HG03175 (cell line): ENCODE data around the gene SIGLEC7.
"Not testable (repeated sequence)": the region's sequence is repeated elsewhere in the genome, so short reads cannot be mapped to it uniquely, and the experiment has no call there.

Source experiments
- ATAC-seq: cut with Tn5 transposase; IDR thresholded peaks from one replicate; pipeline ENCODE4 v1.9.1; 2021; ENCODE audit warnings: mild to moderate bottlenecking, moderate library complexity; ENCODE audit not compliant: unreplicated experiment

The SIGLEC7 gene

GRCh38 chr19:51137792-51138425, 4.2 kb upstream of the SIGLEC7 start:
- ATAC-seq: no peak

GRCh38 chr19:51138549-51138979, 3.5 kb upstream of the SIGLEC7 start:
- no peak for ATAC-seq

- no peak for ATAC-seq
These were observed 2.6 kb upstream of the SIGLEC7 start for GRCh38 chr19:51139299-51140014.

GRCh38 chr19:51140441-51140840, 1.7 kb upstream of the SIGLEC7 start:
- no peak for ATAC-seq

- no peak for ATAC-seq
These were observed 920 bp upstream of the SIGLEC7 start for GRCh38 chr19:51141181-51141580.

- ATAC-seq: not testable (repeated sequence)
These were observed 841 bp downstream of the SIGLEC7 start for GRCh38 chr19:51142809-51143475.

- no peak for ATAC-seq
These were observed 1.4 kb downstream of the SIGLEC7 start for GRCh38 chr19:51143486-51143885.

- no peak for ATAC-seq
These were observed 2.5 kb downstream of the SIGLEC7 start for GRCh38 chr19:51144482-51145045.

- ATAC-seq: no peak
These were observed 3.9 kb downstream of the SIGLEC7 start for GRCh38 chr19:51145916-51146493.

GRCh38 chr19:51146751-51147150, 4.7 kb downstream of the SIGLEC7 start:
- no peak for ATAC-seq

- ATAC-seq: no peak
These were observed 5.6 kb downstream of the SIGLEC7 start for GRCh38 chr19:51147663-51148062.

- no peak for ATAC-seq
These were observed 6.5 kb downstream of the SIGLEC7 start for GRCh38 chr19:51148580-51148979.

- ATAC-seq: no peak
These were observed 8.5 kb downstream of the SIGLEC7 start for GRCh38 chr19:51150627-51151026.

GRCh38 chr19:51156710-51157109, 14.6 kb downstream of the SIGLEC7 start:
- no peak for ATAC-seq

GRCh38 chr19:51157265-51157664, 15.2 kb downstream of the SIGLEC7 start:
- no peak for ATAC-seq

GRCh38 chr19:51158474-51159129, 16.5 kb downstream of the SIGLEC7 start:
- ATAC-seq: no peak

GRCh38 chr19:51159656-51160055, 17.6 kb downstream of the SIGLEC7 start:
- no peak for ATAC-seq

GRCh38 chr19:51161266-51161665, 19.2 kb downstream of the SIGLEC7 start:
- ATAC-seq: no peak

- ATAC-seq: no peak
These were observed 19.9 kb downstream of the SIGLEC7 start for GRCh38 chr19:51161867-51162496.

GRCh38 chr19:51163257-51163656, 21.2 kb downstream of the SIGLEC7 start:
- no peak for ATAC-seq
